A673 (cell line): ENCODE data around the gene CMTM2.

Experiments
- CTCF ChIP-seq: fragments of 300-800, 200-600 bp; sonication (generic); conservative IDR thresholded peaks from 2 replicates; pipeline ENCODE4 v1.5.1; 2017; ENCODE audit warnings: low read depth, mild to moderate bottlenecking, antibody characterized with exemption, low read length, moderate library complexity, mixed read lengths
- EZH2 ChIP-seq: fragments of 200-600 bp; sonication (generic); IDR thresholded peaks from 2 replicates; pipeline ENCODE4 v1.6.1; 2017; ENCODE audit warnings: borderline replicate concordance, low read depth, mild to moderate bottlenecking, mixed read lengths, antibody characterized with exemption, low read length; ENCODE audit not compliant: poor library complexity, severe bottlenecking

GRCh38 chr16:66616592-66616991 is 37.3 kb downstream of the CMTM2 start:
- TF ChIP-seq CTCF (no peak), EZH2 (no peak)
